Heart left ventricle (tissue), 13 donors: ENCODE results near the gene MIA.

Experiments used
- CTCF ChIP-seq, 12 donors: fragments of 200-600 bp; sonication (generic) in 4 of 12; IDR thresholded peaks; one replicate each; pipeline versions ENCODE4 v1.5.0 to v1.8.0; 2018 to 2022; ENCODE audit warnings: antibody characterized with exemption in 12 of 12, mild to moderate bottlenecking in 5 of 12
- POLR2A ChIP-seq, 2 donors: fragments of 450-650 bp; IDR thresholded peaks; one replicate each; pipeline ENCODE4 v1.6.1; 2017; ENCODE audit warnings: antibody characterized with exemption in 2 of 2, mild to moderate bottlenecking in 2 of 2, moderate library complexity in 2 of 2
- donor health status: ischemic (EF 13 %, LVEDD 7.1; RV severe dilation, severe dysfunction).
- donor health status: DM: no; HTN: yes; CAD: no.
- donor health status: DM: no; HTN: no; CAD: no.
- donor health status: ischemic (EF 25% LVEDD 6.9; RV normal size, moderate dysfunction).
- donor health status: ischemic (EF 25% LVEDD 5.7; RV mildly dilated, moderate dysfunction).
- donor health status: ischemic (EF 35%, LVEDD 5.7; RV mildly dilated, moderate dysfunction).
- donor health status: nonischemic (EF 11% LVEDD 7.7; RV severe dilation, severe dysfunction).
- donor health status: DM: yes; HTN: yes; CAD: no.
- donor health status: PGD.
- donor health status: ischemic (EF 29% LVEDD 5.4; RV normal size, mild dysfunction).
- donor health status: nonischemic (EF 23%, LVEDD 6.1; RV moderate dilation, normal function).

GRCh38 chr19:40822161-40822560 lies 46.8 kb downstream of the MIA start:
- TF ChIP-seq CTCF (IDR thresholded peaks at IDR 0.05), result no peak
- no peak for TF ChIP-seq POLR2A (IDR thresholded peaks at IDR 0.05)
